Keratinocyte (primary cell): ENCODE measurements around the gene HPX. TPM values are rescaled to one million over a fixed set of nuclear protein-coding genes. Genes with fewer than 3 reads are reported as not detected.

ENCODE experiments used
- DNase-seq: peaks from one replicate; pipeline ENCODE4 v3.0.0-alpha.2; 2011; ENCODE audit warnings: low read depth, missing footprints, low spot score
- FAIRE-seq: peaks from 2 replicates; lab custom pipeline; 2011; peaks lifted over from hg19 to GRCh38; lab: Jason Lieb, UNC
- H2AFZ ChIP-seq: 2 replicates; pipeline ENCODE4 v1.6.0; 2012; ENCODE audit warnings: low read length, control low read depth, inconsistent platforms; ENCODE audit not compliant: control insufficient read depth
- H3K27ac ChIP-seq: 2 replicates; pipeline ENCODE4 v1.5.1; 2011; ENCODE audit warnings: low read length; ENCODE audit not compliant: control insufficient read depth, insufficient read depth
- H3K27me3 ChIP-seq: 3 replicates; pipeline ENCODE4 v1.6.0; 2011; ENCODE audit warnings: low read length; ENCODE audit not compliant: control insufficient read depth, insufficient read depth; ENCODE audit errors: extremely low read depth
- H3K36me3 ChIP-seq, 2 experiments: 2 replicates in 1 of 2; 3 replicates in 1 of 2; pipeline ENCODE4 v1.5.1; 2011; ENCODE audit warnings: low read length in 2 of 2, mild to moderate bottlenecking in 1 of 2; ENCODE audit not compliant: control insufficient read depth in 2 of 2, insufficient read depth in 2 of 2; ENCODE audit errors: extremely low read depth in 1 of 2
- H3K4me1 ChIP-seq: 3 replicates; pipeline ENCODE4 v1.5.1; 2011; ENCODE audit warnings: low read length; ENCODE audit not compliant: control insufficient read depth, insufficient read depth; ENCODE audit errors: extremely low read depth
- H3K4me2 ChIP-seq: 3 replicates; pipeline ENCODE4 v1.6.0; 2011; ENCODE audit warnings: low read depth, low read length; ENCODE audit not compliant: control insufficient read depth, insufficient read depth; ENCODE audit errors: extremely low read depth
- H3K4me3 ChIP-seq, 3 experiments: fragments of 200-600 bp in 1 of 3; sonication (generic) in 1 of 3; 2 replicates in 2 of 3; 3 replicates in 1 of 3; pipeline ENCODE4 v1.5.1; 2011 to 2016; ENCODE audit warnings: low read length in 3 of 3, mild to moderate bottlenecking in 3 of 3, control low read depth in 2 of 3, inconsistent platforms in 1 of 3, low read depth in 1 of 3, mixed read lengths in 1 of 3, mixed run types in 1 of 3, moderate library complexity in 1 of 3; ENCODE audit not compliant: control insufficient read depth in 2 of 3, insufficient read depth in 2 of 3; ENCODE audit errors: extremely low read depth in 1 of 3
- H3K79me2 ChIP-seq: 2 replicates; pipeline ENCODE4 v1.6.0; 2012; ENCODE audit warnings: low read length; ENCODE audit not compliant: control insufficient read depth, insufficient read depth
- H3K9ac ChIP-seq: 3 replicates; pipeline ENCODE4 v1.6.0; 2011; ENCODE audit warnings: low read length; ENCODE audit not compliant: control insufficient read depth, insufficient read depth; ENCODE audit errors: extremely low read depth
- H3K9me1 ChIP-seq: 3 replicates; pipeline ENCODE4 v1.6.0; 2011; ENCODE audit warnings: low read length; ENCODE audit not compliant: control insufficient read depth, insufficient read depth; ENCODE audit errors: extremely low read depth
- H3K9me3 ChIP-seq: 2 replicates; pipeline ENCODE4 v1.5.1; 2012; ENCODE audit warnings: low read depth, low read length; ENCODE audit not compliant: control insufficient read depth
- H4K20me1 ChIP-seq: 3 replicates; pipeline ENCODE4 v1.6.0; 2011; ENCODE audit warnings: low read length; ENCODE audit not compliant: control insufficient read depth, insufficient read depth; ENCODE audit errors: extremely low read depth
- CTCF ChIP-seq, 3 experiments: IDR thresholded peaks in 1 of 3; conservative IDR thresholded peaks in 1 of 3; optimal IDR thresholded peaks in 1 of 3; 2 replicates in 2 of 3; 3 replicates in 1 of 3; pipeline versions ENCODE3 to v1.5.1; 2011; ENCODE audit warnings: low read length in 3 of 3, mild to moderate bottlenecking in 3 of 3, moderate library complexity in 2 of 3, control low read depth in 1 of 3, inconsistent platforms in 1 of 3; ENCODE audit not compliant: insufficient read depth in 2 of 3; ENCODE audit errors: extremely low read depth in 1 of 3
- EZH2 ChIP-seq: IDR thresholded peaks from one replicate; pipeline ENCODE4 v1.6.1; 2012; ENCODE audit warnings: inconsistent platforms, mild to moderate bottlenecking, low read length, moderate library complexity
- dilution Hi-C: fragments of 300-500 bp; cut with MboI; formaldehyde crosslinking; loops from one replicate; pipeline ENCODE4 v1.7.0; 2020; ENCODE audit warnings: low sequenced_read_pairs; ENCODE audit not compliant: extremely low pct_ligation_motif_present
- polyA plus RNA-seq, 5 experiments: library from polyadenylated mRNA; depleted of rRNA in 3 of 5; stranded (reverse) in 3 of 5; stranded (forward) in 1 of 5; unstranded in 1 of 5; fragments of >200 nt; gene quantifications; 1 replicate in 1 of 5; 2 replicates in 3 of 5; 3 replicates in 1 of 5; pipeline versions ENCODE4 v1.2.1 to v1.2.3, GENCODE V29; 2011 to 2012; ENCODE audit warnings: missing spikeins in 2 of 5, low read depth in 1 of 5, low replicate concordance in 1 of 5

The HPX gene
- polyA plus RNA-seq, 1 donor (not counting 4 experiments of a cell fraction or from before 2014, with no cell fraction given), result 0.76 TPM

DNA sequence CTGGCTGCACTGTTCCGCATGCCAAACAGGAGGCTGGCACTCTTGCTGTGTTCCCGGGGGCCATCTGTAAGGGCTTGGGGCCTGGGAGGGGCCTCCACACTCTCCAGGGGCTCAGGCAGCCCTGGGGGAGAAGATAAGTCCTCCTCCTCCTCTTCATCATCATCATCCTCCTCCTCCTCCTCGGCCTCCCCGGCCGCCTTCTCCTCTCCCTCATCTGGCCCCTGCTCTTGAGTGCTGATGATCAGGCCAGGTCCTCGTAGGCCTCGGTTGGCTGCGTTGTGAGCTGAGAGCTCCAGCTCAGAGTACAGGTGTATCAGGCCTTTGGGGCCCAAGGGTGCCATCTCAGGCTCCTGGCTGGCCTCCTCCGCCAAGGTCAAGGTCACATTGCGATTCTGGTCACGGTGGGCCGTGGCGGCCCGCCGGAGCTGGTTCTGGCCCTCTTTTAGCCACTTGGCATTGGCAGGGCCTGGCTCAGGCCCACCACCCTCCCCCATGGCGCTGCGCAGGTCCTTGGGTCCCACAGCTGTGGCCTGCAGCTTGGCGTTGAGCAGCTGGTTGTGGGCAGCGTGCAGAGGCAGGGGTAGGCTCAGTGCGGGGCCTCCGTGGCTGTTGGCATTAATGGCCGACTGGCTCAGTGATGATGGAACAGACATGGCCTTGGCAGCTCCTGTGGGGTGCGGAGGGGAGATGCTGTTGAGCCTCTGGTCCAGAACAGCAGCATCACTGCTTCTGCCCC is 29.9 kb downstream of the HPX start:
- Histone ChIP-seq H3K36me3 (no peaks in the 10 kb centered on the region), H3K4me2 (no peak overlapping the region), H2AFZ (no peak overlapping the region), H4K20me1 (no peaks in the 10 kb centered on the region), H3K4me1 (no peaks in the 10 kb centered on the region), H3K27ac (no peak overlapping the region), H3K4me3 (no peak overlapping the region), H3K9ac (no peak overlapping the region), H3K27me3 (no peaks in the 10 kb centered on the region), H3K79me2 (no peaks in the 10 kb centered on the region), H3K9me3 (no peaks in the 10 kb centered on the region), H3K9me1 (no peaks in the 10 kb centered on the region)
- DNase-seq, result no peak
- dilution Hi-C loops, result no loop called here
- no peak for TF ChIP-seq CTCF (optimal IDR thresholded peaks at IDR 0.05 in 1 of 3, IDR thresholded peaks at IDR 0.05 in 1 of 3, conservative IDR thresholded peaks at IDR 0.05 in 1 of 3; ENCODE audit: extremely low read depth in 1 of 3, insufficient read depth in 2 of 3, low read length in 3 of 3)
- TF ChIP-seq EZH2, result no peak
- FAIRE-seq, result no peak

DNA sequence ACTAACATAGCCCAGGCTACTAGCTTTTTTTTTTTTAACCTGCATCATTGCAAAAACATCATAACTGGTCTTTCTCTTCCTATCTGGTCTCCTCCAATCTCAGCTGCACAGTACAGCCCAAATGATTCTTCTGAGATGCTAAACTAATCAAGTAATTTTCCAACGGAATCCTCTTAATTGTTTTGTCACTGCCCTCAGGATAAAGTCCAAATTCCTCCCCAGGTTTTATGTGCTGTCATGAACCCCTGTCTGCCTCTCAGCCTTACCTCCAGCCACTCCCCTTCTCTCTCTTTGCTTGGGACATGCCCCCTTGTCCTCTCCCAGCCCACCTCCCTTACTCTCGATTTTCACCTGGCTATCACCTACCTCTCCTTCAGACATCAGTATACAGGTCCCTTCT is 34.4 kb downstream of the HPX start:
- no peaks in the 10 kb centered on the region for H3K9me3 ChIP-seq
- H3K79me2 ChIP-seq, result no peaks in the 10 kb centered on the region
- H3K4me3 ChIP-seq, result no peak overlapping the region
- dilution Hi-C loops, result no loop called here
- no peaks in the 10 kb centered on the region for H3K36me3 ChIP-seq
- FAIRE-seq, result no peak
- no peaks in the 10 kb centered on the region for H3K4me1 ChIP-seq
- DNase-seq, result no peak
- no peaks in the 10 kb centered on the region for H3K9me1 ChIP-seq
- no peak overlapping the region for H2AFZ ChIP-seq
- no peaks in the 10 kb centered on the region for H4K20me1 ChIP-seq
- no peak overlapping the region for H3K4me2 ChIP-seq
- H3K9ac ChIP-seq, result no peak overlapping the region
- H3K27ac ChIP-seq, result no peak overlapping the region
- H3K27me3 ChIP-seq, result no peaks in the 10 kb centered on the region
- TF ChIP-seq CTCF (optimal IDR thresholded peaks at IDR 0.05 in 1 of 3, IDR thresholded peaks at IDR 0.05 in 1 of 3, conservative IDR thresholded peaks at IDR 0.05 in 1 of 3; ENCODE audit: extremely low read depth in 1 of 3, insufficient read depth in 2 of 3, low read length in 3 of 3), result no peak
- TF ChIP-seq EZH2, result no peak
